Measurements from ENCODE around the gene TEX28.
"Not testable (repeated sequence)": the region's sequence is repeated elsewhere in the genome, so short reads cannot be mapped to it uniquely, and the experiment has no call there.

TEX28 gene

GRCh38 chrX:154294791-154295574 lies at the start of gene TEX28:
Gene TEX28 (minus strand): TSS chrX:154295124. CDS start chrX:154292117, 3,007 bp downstream.
- no peak for DNase-seq

DNA sequence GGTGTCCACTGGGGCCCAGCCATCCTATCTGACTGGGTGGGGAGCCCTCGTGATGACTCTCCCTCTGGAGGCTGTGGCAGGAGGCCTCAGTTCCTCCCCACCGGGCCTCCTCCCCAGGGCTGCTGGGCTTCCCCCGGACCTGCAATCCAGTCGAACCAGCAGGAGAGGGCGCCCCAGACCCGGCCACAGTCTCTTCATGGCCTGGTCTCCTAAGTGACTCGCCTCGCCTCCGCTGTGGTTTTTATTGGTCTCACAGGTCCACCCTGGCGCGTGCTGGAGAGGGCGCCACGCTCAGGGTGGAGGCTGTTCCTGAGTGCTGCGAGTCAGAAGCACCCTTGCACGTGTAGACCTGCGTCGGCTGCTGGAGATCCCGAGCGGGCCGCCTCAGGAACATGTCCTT lies 48.7 kb upstream of the TEX28 start:
- not testable (repeated sequence) for DNase-seq

- DNase-seq: not testable (repeated sequence)
These were observed 48.1 kb upstream of the TEX28 start for GRCh38 chrX:154343063-154343462.

- not testable (repeated sequence) for DNase-seq
These were observed 46.7 kb upstream of the TEX28 start for GRCh38 chrX:154341399-154342298.

DNA sequence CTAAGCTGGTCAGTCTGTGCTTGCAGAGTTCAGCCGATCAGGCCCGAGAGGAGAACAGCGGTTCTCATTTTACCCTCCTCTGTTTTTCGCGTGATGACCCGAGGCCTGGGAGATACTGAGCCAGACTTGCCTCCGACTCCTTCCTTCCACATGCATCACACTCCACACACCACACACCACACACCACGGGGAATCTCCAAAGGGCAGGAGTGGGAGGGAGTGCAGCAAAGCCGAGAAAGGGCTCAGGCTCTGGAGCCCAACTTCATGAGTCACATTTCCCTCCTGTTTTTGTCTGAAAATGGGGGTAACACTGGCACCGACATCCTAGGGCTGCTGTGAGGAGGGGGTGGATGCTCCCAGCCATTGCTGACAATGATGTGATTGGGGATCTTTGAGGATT lies 39.6 kb upstream of the TEX28 start:
- no peak for DNase-seq

- DNase-seq: no peak
These were observed 38.9 kb upstream of the TEX28 start for GRCh38 chrX:154333837-154334271.

GRCh38 chrX:154333116-154333515 lies 38.2 kb upstream of the TEX28 start:
- no peak for DNase-seq

DNA sequence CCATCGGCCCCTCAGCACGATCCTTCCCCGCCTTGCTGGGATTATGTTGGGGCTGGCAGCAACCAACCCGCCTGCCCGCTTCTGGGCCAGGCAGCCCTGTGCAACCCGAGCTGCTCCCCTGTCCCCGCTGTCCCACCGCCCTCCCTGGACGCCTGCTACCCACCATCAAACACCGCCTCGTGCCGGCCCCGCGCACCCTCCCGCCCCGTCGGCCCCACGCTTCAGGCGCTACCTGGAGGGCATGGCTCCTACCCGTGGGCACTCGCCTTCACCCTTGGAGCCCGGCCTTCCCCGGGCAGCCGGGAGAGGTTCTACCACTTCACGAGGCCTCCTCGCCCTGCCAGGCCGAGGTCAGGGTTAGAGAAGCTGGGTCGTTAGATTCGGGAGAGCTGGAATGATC lies 37.6 kb upstream of the TEX28 start:
- no peak for DNase-seq

DNA sequence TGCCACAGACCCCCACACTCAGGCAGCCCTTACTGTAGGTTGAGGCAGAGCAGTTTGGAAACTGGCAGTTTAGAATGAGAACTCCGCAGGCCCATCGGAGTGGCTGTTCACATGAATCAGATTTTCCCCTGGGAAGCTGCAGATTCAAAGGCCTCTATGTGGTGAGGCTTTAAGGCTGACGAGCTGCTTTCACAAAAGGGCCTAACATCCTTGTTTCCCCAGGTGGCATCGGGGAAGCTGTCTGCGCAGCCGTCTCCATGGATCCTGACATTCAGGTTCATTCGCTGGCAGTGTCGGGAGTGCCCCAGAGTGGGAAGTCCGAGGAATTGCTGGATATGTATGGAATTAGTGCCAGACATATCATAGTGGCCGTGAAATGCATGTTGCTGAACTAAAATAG lies 34.4 kb upstream of the TEX28 start:
- DNase-seq: no peak

DNA sequence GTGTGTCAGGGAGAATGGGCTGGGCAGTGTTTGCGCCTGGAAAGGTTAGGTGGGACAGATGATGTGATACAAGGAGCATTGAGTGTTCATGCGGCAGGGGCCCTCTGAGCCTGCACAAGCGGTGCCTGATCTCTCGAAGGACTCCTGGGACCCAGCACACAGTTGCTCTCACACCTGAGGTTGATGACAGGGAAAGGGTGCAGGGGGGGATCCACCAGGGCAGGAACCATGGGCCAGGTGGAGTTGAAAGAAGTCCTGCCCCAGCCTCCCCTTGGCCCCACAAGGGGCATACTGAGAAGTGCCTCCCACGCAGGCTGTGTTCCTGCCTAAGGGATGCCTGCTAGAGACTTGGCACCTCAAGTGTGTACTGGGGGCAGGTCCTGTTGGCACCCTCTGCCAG lies 33.7 kb upstream of the TEX28 start:
- DNase-seq: no peak

DNA sequence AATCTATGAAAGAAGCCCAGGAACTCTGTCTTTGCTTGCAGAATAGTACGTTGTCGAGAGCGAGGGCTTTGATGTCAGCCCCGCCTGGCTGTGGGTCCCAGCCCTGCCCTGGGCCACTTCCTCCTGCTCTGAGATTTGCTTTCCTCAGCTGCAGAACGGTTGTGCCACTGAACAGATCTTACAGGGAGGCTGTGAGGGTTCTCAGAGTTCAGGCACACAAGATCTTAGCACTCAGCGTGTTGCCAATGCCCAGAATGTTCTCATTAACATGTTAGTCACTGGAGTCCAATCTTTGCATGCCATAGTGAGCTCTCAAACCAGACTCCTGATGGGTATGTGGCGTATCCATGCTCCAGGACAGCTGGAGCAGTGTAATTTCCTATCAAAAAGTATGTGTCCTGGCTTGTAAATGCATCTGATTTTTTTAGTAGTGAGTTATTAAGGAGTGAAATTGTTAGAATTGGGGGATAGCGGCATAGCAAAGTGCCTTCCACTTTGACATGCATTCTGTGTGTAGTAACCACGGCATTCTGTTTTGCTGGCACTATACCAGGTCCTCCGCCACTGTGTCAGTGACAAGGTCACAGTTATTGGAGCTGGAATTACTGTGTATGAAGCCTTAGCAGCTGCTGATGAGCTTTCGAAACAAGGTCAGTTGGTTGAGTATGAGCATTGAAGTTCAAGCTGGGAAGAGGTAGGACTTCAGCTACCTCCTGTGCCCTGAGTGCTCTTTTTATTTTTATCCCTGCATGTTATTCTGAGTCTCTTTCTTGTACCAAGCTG lies 32.3 kb upstream of the TEX28 start:
- DNase-seq: no peak

- no peak for DNase-seq
These were observed 30.6 kb upstream of the TEX28 start for GRCh38 chrX:154325541-154325940.

DNA sequence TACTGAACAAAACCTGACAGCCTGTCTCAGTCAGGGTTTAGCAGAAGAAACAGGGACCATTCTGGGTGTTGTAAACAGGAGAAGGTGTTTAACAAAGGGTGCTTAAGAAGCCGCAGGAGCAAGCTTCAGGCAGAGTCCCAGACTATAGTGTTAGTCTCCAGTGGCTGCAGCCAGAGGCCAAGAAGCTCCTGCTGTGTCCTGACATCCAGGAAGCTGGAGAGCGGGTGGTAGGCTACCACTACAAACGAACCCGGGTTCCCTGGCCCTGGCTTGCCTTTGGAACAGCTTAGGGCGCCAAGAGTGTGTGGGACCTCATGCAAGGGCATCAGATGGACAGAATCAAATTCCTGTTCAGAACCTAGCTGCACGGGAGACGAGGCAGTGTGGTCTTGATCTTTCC lies 28.6 kb upstream of the TEX28 start:
- DNase-seq: no peak

GRCh38 chrX:154322890-154323289 lies 28.0 kb upstream of the TEX28 start:
- no peak for DNase-seq

DNA sequence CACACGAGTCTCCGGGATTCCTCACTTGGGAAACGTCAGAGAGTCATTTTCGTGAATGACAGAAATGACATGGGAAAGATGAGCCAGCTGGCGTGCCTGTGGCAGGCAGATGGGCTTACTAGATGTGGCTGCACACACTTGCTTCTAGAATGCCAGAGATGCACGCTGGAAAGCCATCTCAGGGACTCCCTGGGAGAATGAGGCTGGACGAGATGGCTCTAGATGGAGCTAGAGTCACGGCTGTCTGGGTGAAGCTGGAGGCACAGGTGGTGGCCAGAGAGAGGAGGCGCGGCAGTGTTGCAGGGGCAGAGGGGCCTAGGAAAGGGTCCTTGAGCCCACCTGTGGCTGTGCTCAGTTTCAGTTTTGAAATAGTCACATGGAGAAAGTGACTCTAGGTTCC lies 26.7 kb upstream of the TEX28 start:
- no peak for DNase-seq

DNA sequence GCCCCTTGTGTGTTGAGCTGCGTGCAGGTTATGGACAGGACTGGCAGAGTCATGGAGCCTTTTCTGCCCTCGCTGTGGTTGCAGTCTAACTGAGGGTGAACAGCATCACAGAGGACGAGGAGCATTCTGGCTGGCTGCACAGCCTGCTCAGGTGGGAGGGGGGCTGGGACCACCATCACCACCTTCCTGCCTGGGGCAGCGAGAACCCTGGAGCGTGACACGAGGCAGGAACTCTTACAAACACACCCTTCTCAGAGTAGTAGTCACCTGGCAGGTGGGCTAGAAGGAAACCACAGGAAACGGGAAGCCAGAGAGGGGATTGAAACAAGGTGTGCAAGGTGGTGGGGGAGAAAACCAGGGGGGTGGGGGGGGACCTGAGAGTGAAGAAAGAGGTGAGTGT lies 26.2 kb upstream of the TEX28 start:
- no peak for DNase-seq

DNA sequence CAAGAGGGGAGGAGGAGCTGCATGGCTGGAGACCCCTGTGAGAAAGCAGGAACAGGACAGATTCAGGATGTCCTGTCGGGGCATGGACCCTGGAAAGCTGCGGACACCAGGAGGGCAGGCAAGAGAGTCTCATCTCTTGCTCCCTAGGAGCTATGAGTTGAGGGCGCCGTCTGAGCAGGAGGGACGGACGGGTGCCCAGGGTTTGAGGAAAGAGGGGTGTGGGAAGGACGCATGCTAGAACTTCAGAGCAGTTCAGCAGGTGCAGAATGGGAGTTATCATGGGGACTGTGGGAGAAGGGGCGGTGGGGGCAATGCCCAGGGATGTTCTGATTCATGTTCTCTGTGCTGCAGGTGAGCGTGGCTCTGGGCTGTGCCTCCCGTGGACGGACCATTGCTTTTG lies 25.5 kb upstream of the TEX28 start:
- no peak for DNase-seq

DNA sequence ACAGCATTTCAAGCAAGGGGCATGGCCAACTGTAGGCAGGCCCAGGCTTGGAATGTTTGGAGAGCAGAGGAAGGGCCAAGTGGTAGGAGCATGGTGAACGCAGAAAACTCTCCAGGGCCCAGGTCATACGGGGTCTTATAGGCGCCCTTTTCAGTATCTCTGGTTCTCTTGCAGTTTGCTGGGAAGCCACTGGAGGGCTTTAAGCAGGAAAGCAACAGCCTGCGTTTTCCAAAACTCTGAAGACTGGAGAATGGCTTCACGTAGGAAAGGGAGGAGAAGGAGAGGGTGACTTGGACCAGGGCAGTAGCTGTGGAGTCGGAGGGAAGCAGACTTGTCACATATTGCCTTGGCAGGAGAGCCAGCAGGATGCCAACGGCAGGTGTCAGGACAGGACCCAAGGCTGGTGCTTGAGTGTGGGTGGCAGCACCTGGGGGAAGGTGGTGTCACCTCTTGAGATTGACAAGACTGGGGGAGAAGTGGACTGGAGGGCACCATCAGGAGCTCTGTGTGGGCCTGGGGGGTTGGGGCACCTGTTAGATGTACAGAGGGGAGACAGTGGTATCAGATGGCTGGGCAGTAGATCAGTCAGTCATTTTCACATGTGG lies 22.6 kb upstream of the TEX28 start:
- no peak for DNase-seq

GRCh38 chrX:154315416-154315815 lies 20.5 kb upstream of the TEX28 start:
- no peak for DNase-seq

DNA sequence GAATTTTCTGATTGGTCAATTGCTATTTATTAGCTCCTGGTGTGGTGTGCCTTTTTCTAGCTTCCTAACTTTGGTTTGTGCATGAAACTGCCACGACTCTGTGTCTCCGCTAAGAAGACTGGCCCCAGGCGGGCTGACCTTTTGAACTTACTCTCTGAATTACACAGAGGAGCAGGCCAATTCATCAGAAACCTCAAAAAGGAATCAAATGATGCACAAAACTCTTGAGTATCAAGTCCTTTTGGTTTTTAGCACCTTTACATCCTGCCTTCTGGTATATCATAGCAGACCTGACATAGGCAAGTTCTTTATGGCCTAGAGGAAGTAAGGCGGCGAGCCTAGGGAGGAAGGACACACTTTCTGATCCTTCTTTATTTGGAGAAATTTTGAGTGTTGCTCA lies 18.2 kb upstream of the TEX28 start:
- no peak for DNase-seq

DNA sequence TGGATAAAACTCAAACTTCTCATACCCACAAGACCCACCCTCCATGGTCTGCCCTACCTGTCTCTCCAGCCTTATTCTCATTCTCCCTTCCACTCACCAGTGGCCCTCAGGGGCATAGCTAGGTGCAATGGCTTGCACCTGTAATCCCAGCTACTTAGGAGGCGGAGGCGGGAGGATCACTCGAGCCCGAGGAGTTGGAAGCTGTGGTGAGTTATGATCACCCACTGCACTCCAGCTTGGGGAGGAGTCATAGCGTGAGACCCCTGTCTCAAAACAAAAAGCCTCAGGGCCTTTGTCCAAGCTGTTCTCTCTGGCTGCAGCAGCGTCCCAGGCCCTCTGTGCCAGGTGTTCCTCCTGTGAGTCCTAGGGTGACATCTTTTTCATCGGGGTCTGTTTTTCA lies 17.2 kb upstream of the TEX28 start:
- no peak for DNase-seq

- no peak for DNase-seq
These were observed 16.0 kb upstream of the TEX28 start for GRCh38 chrX:154310616-154311536.
